ENCODE data around the gene DLGAP1.
A peak's percentile ranks its signal among the peaks of the same experiment; 100 is the strongest.
"Not testable (repeated sequence)": the region's sequence is repeated elsewhere in the genome, so short reads cannot be mapped to it uniquely, and the experiment has no call there.

Gene DLGAP1

DNA sequence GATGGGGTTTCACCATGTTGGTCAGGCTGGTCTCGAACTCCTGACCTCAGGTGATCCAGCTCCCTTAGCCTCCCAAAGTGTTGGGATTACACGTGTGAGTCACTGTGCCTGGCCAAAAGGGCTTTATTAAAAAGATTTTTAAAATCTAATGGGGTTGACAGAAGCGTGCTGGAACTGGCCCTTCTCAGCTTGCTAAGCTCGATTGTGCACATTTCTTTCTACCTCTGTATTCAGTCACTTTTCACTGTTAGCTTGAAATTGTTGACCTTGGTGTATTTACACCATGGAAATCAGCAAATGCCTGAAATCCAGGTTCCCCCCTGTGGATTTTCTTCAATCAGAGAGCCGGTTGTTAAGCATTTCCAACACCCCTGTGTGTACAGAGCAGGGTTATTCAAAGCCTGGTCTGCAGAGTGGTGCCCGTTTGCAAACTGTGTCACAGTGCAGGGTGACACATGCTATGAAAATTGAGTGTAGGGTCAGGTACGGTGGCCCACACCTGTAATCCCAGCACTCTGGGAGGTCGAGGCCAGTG, 864.9 kb downstream of the DLGAP1 start:
- no peaks in the 10 kb centered on the region for H3K36me3 ChIP-seq
- H3K27me3 ChIP-seq, result no peaks in the 10 kb centered on the region
- TF ChIP-seq, protein P1, sequence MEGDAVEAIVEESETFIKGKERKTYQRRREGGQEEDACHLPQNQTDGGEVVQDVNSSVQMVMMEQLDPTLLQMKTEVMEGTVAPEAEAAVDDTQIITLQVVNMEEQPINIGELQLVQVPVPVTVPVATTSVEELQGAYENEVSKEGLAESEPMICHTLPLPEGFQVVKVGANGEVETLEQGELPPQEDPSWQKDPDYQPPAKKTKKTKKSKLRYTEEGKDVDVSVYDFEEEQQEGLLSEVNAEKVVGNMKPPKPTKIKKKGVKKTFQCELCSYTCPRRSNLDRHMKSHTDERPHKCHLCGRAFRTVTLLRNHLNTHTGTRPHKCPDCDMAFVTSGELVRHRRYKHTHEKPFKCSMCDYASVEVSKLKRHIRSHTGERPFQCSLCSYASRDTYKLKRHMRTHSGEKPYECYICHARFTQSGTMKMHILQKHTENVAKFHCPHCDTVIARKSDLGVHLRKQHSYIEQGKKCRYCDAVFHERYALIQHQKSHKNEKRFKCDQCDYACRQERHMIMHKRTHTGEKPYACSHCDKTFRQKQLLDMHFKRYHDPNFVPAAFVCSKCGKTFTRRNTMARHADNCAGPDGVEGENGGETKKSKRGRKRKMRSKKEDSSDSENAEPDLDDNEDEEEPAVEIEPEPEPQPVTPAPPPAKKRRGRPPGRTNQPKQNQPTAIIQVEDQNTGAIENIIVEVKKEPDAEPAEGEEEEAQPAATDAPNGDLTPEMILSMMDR (IDR thresholded peaks at IDR 0.05; ENCODE audit: low read depth, low read length), result no peak
- no peaks in the 10 kb centered on the region for H3K9me3 ChIP-seq
- H3K4me1 ChIP-seq, result no peaks in the 10 kb centered on the region; the same call in 1 of the 2 replicates
- no peak for DNase-seq
- no peak overlapping the region for H3K4me3 ChIP-seq (ENCODE audit: low read depth, low read length)

GRCh38 chr18:3585656-3586509, 869.2 kb downstream of the DLGAP1 start:
- no peaks in the 10 kb centered on the region for H3K36me3 ChIP-seq
- peak; percentile 78 for DNase-seq
- H3K4me3 ChIP-seq (ENCODE audit: low read depth, low read length), result no peak overlapping the region
- no peaks in the 10 kb centered on the region for H3K27me3 ChIP-seq
- no peaks in the 10 kb centered on the region for H3K4me1 ChIP-seq
- TF ChIP-seq, protein P1 (IDR thresholded peaks at IDR 0.05; ENCODE audit: low read depth, low read length), result peak; percentile 76
- no peaks in the 10 kb centered on the region for H3K9me3 ChIP-seq

DNA sequence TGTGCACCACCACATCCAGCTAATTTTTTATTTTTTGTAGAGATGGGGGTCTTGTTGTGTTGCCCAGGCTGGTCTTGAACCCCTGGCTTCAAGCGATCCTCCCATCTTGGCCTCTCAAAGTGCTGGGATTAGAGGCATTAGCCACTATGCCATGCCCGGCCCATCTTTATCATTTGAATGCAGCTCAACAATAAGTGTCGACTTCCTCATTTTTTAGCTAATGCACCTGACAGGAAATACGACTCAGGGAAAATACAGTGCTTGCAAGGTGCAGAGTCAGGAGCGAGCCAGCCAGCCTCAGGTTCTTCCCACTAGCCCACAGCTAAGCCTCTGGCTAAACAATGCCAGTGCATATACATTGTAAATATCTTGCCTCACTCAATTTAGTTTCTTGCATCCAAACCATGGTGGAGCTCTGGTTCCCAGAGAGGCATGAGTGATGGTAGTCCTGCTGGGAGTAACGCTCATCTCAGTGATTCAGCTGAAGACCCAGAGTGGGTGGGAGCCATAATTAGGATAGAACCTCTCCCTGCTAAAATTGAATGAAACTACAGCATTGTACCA, 870.1 kb downstream of the DLGAP1 start:
- no peaks in the 10 kb centered on the region for H3K27me3 ChIP-seq
- H3K36me3 ChIP-seq, result no peaks in the 10 kb centered on the region
- no peaks in the 10 kb centered on the region for H3K9me3 ChIP-seq
- H3K4me1 ChIP-seq, result no peaks in the 10 kb centered on the region
- TF ChIP-seq, protein P1 (IDR thresholded peaks at IDR 0.05; ENCODE audit: low read depth, low read length), result no peak
- no peak for DNase-seq
- no peak overlapping the region for H3K4me3 ChIP-seq (ENCODE audit: low read depth, low read length)

DNA sequence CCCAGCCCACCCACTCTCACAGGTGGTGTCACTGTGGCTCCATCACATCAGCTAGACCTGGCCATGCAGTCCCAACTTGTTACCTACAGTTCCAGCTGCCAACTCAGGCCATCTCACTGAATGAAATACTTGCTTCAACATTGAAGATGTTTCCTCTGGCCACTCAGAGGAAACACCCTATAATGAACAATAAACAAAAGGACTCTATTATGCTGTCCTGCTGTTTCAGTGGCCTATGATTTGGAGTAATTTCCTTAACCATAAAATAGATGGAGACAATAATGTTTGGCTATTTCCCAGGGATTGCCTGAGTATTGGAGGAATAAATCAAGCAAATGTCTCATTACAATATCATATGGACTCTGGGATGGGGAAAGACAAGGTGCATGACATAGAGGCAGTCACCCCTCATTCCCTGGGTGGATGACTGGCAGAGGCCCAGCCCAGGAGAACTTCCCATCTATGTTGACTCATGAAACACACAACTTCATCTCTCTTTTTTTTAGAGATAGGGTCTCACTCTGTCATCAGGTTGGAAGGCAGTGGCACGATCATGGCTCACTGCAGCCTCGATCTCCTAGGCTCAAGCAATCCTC, 870.7 kb downstream of the DLGAP1 start:
- Histone ChIP-seq H3K4me3 (ENCODE audit: low read depth, low read length) (no peak overlapping the region), H3K27me3 (no peaks in the 10 kb centered on the region), H3K9me3 (no peaks in the 10 kb centered on the region), H3K36me3 (no peaks in the 10 kb centered on the region), H3K4me1 (no peaks in the 10 kb centered on the region)
- TF ChIP-seq, protein P1 (IDR thresholded peaks at IDR 0.05; ENCODE audit: low read depth, low read length), result no peak
- no peak for DNase-seq

GRCh38 chr18:3583873-3584247, 871.2 kb downstream of the DLGAP1 start:
- Histone ChIP-seq H3K36me3 (no peaks in the 10 kb centered on the region), H3K9me3 (no peaks in the 10 kb centered on the region), H3K27me3 (no peaks in the 10 kb centered on the region), H3K4me1 (no peaks in the 10 kb centered on the region), H3K4me3 (ENCODE audit: low read depth, low read length) (no peak overlapping the region)
- TF ChIP-seq, protein P1 (IDR thresholded peaks at IDR 0.05; ENCODE audit: low read depth, low read length), result no peak
- DNase-seq, result no peak

DNA sequence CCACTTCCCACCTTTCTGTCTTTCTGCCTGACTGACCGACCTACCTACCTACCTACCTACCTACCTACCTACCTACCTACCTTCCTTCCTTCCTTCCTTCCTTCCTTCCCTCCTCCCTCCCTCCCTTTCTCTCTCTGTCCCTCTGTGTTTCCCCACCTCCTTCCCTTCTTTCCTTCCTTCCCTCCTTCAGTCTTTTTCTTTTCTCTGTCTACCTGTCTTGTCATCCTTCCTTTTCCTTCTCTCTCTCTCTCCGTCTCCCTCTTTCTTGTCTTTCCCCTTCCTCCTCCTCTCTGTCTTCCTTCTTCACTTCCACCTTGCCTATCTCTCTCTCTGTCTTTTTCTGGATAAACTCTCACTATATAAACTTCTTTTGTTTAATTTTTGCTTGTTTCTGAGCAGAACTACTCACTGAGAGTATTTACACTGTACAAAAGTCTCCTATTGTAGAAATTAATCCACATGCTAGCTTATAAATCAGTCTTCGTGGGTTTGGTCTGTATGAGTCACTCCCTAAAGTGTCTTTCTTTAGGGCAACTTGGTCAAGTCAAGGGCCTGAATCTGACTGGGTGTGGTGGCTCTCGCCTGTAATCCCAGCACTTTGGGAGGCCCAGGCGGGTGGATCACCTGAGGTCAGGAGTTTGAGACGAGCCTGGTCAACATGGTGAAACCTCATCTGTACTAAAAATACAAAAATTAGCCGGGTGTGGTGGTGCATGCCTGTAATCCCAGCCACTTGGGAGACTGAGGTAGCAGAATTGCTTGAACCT, 871.8 kb downstream of the DLGAP1 start:
- not testable (repeated sequence) for H3K4me3 ChIP-seq (ENCODE audit: low read depth, low read length); H3K4me1 ChIP-seq; DNase-seq; H3K9me3 ChIP-seq; H3K27me3 ChIP-seq; H3K36me3 ChIP-seq
